GM12878 (cell line): ENCODE results near the gene GP5. TPM values are rescaled to one million over a fixed set of nuclear protein-coding genes. Genes with fewer than 3 reads are reported as not detected.

Source experiments
- BHLHE40 ChIP-seq, 2 experiments: fragments of 450-650 bp in 1 of 2; IDR thresholded peaks; 2 replicates each; pipeline ENCODE4 v1.6.1; 2011 to 2017; ENCODE audit warnings: low read depth in 2 of 2, borderline replicate concordance in 1 of 2, improper control_type of control experiment in 1 of 2, low read length in 1 of 2, mild to moderate bottlenecking in 1 of 2
- CBX5 ChIP-seq: sonication (generic); IDR thresholded peaks from 2 replicates; pipeline ENCODE4 v1.6.1; 2016; ENCODE audit warnings: low read depth, moderate library complexity, mild to moderate bottlenecking, inconsistent platforms
- SPI1 ChIP-seq: IDR thresholded peaks from 2 replicates; pipeline ENCODE4 v1.6.1; 2011; ENCODE audit warnings: low read depth, mild to moderate bottlenecking, low read length, moderate library complexity, borderline replicate concordance; ENCODE audit not compliant: insufficient read depth
- SRF ChIP-seq, 2 experiments: IDR thresholded peaks; 2 replicates each; pipeline ENCODE4 v1.6.1; 2011; ENCODE audit warnings: low read depth in 2 of 2, low read length in 2 of 2, mild to moderate bottlenecking in 1 of 2, moderate library complexity in 1 of 2
- ZNF207 ChIP-seq: fragments of 450-650 bp; IDR thresholded peaks from 2 replicates; pipeline ENCODE4 v1.6.1; 2014; ENCODE audit warnings: antibody characterized with exemption, mild to moderate bottlenecking, borderline replicate concordance
- polyA plus RNA-seq, 11 experiments: library from polyadenylated mRNA; depleted of rRNA in 4 of 11; unstranded in 6 of 11; stranded (reverse) in 5 of 11; fragments of >200 nt; fragmentation: Nextera tagmentation in 4 of 11; fragmentation: Illumina TruSeq in 1 of 11; extraction: Ambion mirVana in 4 of 11; extraction: Trizol in 1 of 11; gene quantifications; 1 replicate in 1 of 11; 2 replicates in 10 of 11; pipeline versions ENCODE4 v1.2.1 to v1.2.3, GENCODE V29; 2011 to 2016; ENCODE audit warnings: inconsistent platforms in 2 of 11, missing spikeins in 2 of 11, low read depth in 1 of 11
- total RNA-seq, 4 experiments: library from RNA; depleted of rRNA in 3 of 4; stranded (reverse); fragments of >200 nt in 3 of 4; fragmentation: Illumina TruSeq in 1 of 4; extraction: Trizol in 1 of 4; gene quantifications; 2 replicates each; pipeline versions ENCODE4 v1.2.1 to v1.2.3, GENCODE V29; 2013 to 2021
- TF ChIP-seq, protein P1 (sequence below): fragments of 450-650 bp; formaldehyde crosslinking; IDR thresholded peaks from 2 replicates; pipeline ENCODE4 v1.4.0; 2020; ENCODE audit warnings: mild to moderate bottlenecking, moderate library complexity
- TF ChIP-seq, protein P2 (sequence below): IDR thresholded peaks from 2 replicates; pipeline ENCODE4 v1.6.1; 2011; ENCODE audit warnings: low read depth, mild to moderate bottlenecking, low read length, moderate library complexity, borderline replicate concordance; ENCODE audit errors: extremely low read depth
- TF ChIP-seq, protein P3 (sequence below): IDR thresholded peaks from 2 replicates; pipeline ENCODE4 v1.6.1; 2011; ENCODE audit warnings: low read depth, low read length, improper control_type of control experiment, borderline replicate concordance
- TF ChIP-seq, protein P4 (sequence below): IDR thresholded peaks from 2 replicates; pipeline ENCODE4 v1.6.1; 2011; ENCODE audit warnings: borderline replicate concordance, low read depth, mild to moderate bottlenecking, moderate library complexity, low read length; ENCODE audit not compliant: insufficient read depth, poor library complexity, severe bottlenecking

The GP5 gene
- total and polyA plus RNA-seq, 10 of the 15 experiments (the other 5 are each of a cell fraction or from before 2014, with no cell fraction given): not detected

DNA sequence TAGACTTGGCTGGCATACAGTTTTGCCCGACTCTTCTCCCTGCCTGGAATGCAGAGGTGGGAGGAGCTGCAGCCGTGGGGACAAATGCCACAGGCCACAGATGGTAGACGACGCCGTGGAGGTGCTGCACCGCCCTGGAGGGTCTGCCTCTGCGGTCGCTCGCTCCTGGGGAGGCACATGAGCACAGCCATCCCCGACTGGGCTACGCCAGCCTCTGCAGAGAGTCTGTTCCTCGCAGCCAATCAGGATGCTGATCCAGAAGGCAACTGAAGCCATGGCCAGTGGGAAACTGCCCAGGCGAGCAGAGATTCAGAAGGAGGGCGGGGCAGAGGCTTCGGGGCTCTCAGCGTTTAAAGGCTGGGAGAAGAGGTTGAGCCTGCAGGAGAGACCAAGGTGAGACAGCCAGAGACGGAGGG, 17.6 kb downstream of the GP5 start (continued):
- TF ChIP-seq, protein P1, sequence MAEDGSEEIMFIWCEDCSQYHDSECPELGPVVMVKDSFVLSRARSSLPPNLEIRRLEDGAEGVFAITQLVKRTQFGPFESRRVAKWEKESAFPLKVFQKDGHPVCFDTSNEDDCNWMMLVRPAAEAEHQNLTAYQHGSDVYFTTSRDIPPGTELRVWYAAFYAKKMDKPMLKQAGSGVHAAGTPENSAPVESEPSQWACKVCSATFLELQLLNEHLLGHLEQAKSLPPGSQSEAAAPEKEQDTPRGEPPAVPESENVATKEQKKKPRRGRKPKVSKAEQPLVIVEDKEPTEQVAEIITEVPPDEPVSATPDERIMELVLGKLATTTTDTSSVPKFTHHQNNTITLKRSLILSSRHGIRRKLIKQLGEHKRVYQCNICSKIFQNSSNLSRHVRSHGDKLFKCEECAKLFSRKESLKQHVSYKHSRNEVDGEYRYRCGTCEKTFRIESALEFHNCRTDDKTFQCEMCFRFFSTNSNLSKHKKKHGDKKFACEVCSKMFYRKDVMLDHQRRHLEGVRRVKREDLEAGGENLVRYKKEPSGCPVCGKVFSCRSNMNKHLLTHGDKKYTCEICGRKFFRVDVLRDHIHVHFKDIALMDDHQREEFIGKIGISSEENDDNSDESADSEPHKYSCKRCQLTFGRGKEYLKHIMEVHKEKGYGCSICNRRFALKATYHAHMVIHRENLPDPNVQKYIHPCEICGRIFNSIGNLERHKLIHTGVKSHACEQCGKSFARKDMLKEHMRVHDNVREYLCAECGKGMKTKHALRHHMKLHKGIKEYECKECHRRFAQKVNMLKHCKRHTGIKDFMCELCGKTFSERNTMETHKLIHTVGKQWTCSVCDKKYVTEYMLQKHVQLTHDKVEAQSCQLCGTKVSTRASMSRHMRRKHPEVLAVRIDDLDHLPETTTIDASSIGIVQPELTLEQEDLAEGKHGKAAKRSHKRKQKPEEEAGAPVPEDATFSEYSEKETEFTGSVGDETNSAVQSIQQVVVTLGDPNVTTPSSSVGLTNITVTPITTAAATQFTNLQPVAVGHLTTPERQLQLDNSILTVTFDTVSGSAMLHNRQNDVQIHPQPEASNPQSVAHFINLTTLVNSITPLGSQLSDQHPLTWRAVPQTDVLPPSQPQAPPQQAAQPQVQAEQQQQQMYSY: no peak
- no peak for TF ChIP-seq SRF (IDR thresholded peaks at IDR 0.05; ENCODE audit: low read depth in 2 of 2, low read length in 2 of 2)
- TF ChIP-seq, protein P2, sequence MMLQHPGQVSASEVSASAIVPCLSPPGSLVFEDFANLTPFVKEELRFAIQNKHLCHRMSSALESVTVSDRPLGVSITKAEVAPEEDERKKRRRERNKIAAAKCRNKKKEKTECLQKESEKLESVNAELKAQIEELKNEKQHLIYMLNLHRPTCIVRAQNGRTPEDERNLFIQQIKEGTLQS: no peak
- TF ChIP-seq ZNF207: no peak
- no peak for TF ChIP-seq BHLHE40 (IDR thresholded peaks at IDR 0.05; ENCODE audit: borderline replicate concordance in 1 of 2, low read depth in 2 of 2, low read length in 1 of 2)
- TF ChIP-seq CBX5: no peak
- TF ChIP-seq, protein P3, sequence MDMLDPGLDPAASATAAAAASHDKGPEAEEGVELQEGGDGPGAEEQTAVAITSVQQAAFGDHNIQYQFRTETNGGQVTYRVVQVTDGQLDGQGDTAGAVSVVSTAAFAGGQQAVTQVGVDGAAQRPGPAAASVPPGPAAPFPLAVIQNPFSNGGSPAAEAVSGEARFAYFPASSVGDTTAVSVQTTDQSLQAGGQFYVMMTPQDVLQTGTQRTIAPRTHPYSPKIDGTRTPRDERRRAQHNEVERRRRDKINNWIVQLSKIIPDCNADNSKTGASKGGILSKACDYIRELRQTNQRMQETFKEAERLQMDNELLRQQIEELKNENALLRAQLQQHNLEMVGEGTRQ: no peak
- TF ChIP-seq SPI1: no peak
- TF ChIP-seq, protein P4, sequence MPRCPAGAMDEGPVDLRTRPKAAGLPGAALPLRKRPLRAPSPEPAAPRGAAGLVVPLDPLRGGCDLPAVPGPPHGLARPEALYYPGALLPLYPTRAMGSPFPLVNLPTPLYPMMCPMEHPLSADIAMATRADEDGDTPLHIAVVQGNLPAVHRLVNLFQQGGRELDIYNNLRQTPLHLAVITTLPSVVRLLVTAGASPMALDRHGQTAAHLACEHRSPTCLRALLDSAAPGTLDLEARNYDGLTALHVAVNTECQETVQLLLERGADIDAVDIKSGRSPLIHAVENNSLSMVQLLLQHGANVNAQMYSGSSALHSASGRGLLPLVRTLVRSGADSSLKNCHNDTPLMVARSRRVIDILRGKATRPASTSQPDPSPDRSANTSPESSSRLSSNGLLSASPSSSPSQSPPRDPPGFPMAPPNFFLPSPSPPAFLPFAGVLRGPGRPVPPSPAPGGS: no peak
